Upper lobe of left lung (tissue), 6 donors: Measurements from ENCODE around the gene PKP1. TPM values are rescaled to one million over a fixed set of nuclear protein-coding genes. Genes with fewer than 3 reads are reported as not detected.

Source experiments
- ATAC-seq, 2 donors: fragments of 200-7000 bp; cut with Tn5 transposase; one replicate each; pipeline ENCODE4 v1.9.1; 2022; ENCODE audit warnings: mild to moderate bottlenecking in 2 of 2, moderate library complexity in 2 of 2; ENCODE audit not compliant: low FRiP score in 2 of 2
- DNase-seq, 2 donors: peaks; one replicate each; pipeline ENCODE4 v3.0.0-alpha.2; 2019 to 2020
- H3K27ac ChIP-seq, 4 donors: fragments of 200-600 bp; sonication (generic); one replicate each; pipeline ENCODE4 v1.5.1; 2016 to 2019
- H3K27me3 ChIP-seq, 4 donors: fragments of 200-600 bp; sonication (generic); one replicate each; pipeline ENCODE4 v1.5.1; 2017 to 2019
- H3K36me3 ChIP-seq, 4 donors: fragments of 200-600 bp; sonication (generic); one replicate each; pipeline ENCODE4 v1.5.1; 2016 to 2019
- H3K4me1 ChIP-seq, 4 donors: fragments of 200-600 bp; sonication (generic); one replicate each; pipeline ENCODE4 v1.5.1; 2018 to 2019
- H3K4me3 ChIP-seq, 4 donors: fragments of 200-600 bp; sonication (generic); one replicate each; pipeline ENCODE4 v1.5.1; 2017 to 2019; ENCODE audit warnings: mild to moderate bottlenecking in 2 of 4, moderate library complexity in 1 of 4
- H3K9me3 ChIP-seq, 4 donors: fragments of 200-600 bp; sonication (generic); one replicate each; pipeline ENCODE4 v1.5.1; 2018 to 2019
- CTCF ChIP-seq, 6 experiments: fragments of 450-650 bp in 4 of 6; fragments of 200-600 bp in 2 of 6; sonication (generic) in 2 of 6; IDR thresholded peaks; one replicate each; pipeline ENCODE4 v1.5.1; 2016 to 2019; ENCODE audit warnings: antibody characterized with exemption in 6 of 6
- EP300 ChIP-seq, 4 donors: sonication (generic); formaldehyde crosslinking; IDR thresholded peaks; one replicate each; pipeline ENCODE4 v1.5.1; 2017; ENCODE audit warnings: antibody characterized with exemption in 4 of 4, control low read depth in 2 of 4
- POLR2A ChIP-seq, 4 donors: fragments of 450-650 bp; IDR thresholded peaks; one replicate each; pipeline ENCODE4 v1.5.1; 2016 to 2017; ENCODE audit warnings: antibody characterized with exemption in 4 of 4, mild to moderate bottlenecking in 2 of 4
- POLR2AphosphoS5 ChIP-seq, 2 donors: sonication (generic); formaldehyde crosslinking; IDR thresholded peaks; one replicate each; pipeline ENCODE4 v1.5.1; 2017; ENCODE audit warnings: antibody characterized with exemption in 2 of 2
- WGBS, 2 donors: methylation state at CpG; one replicate each; pipeline ENCODE4 v1.1.5; 2017 to 2018; 5-methylcytosine and 5-hydroxymethylcytosine counted together
- total RNA-seq, 6 donors: library from RNA; depleted of rRNA in 4 of 6; stranded (reverse); fragments of >200 nt in 4 of 6; gene quantifications; one replicate each; pipeline versions ENCODE4 v1.1.0 to v1.2.1, GENCODE V29; 2016 to 2021
- donor health status: DM: no; HTN: no; CAD: no; lungs with moderate emphysema.
- donor health status: DM: no; HTN: yes; CAD: no; lungs with severe emphysema.

PKP1 gene
- total RNA-seq, 6 donors from 2014 or later, result 0.86 to 4.9 (median 2.5) TPM

GRCh38 chr1:201349092-201349491, 65.8 kb downstream of the PKP1 start:
- no peak overlapping the region for H3K4me3 ChIP-seq
- peaks cover 0 to 3% (median 0%) of the 10 kb centered on the region in 4 donors for H3K27me3 ChIP-seq
- no peak for TF ChIP-seq POLR2A (IDR thresholded peaks at IDR 0.05)
- no peak for TF ChIP-seq CTCF (IDR thresholded peaks at IDR 0.05)
- no peak for TF ChIP-seq POLR2AphosphoS5 (IDR thresholded peaks at IDR 0.05)
- TF ChIP-seq EP300 (IDR thresholded peaks at IDR 0.05), result no peak
- no peaks in the 10 kb centered on the region for H3K36me3 ChIP-seq
- no peaks in the 10 kb centered on the region for H3K9me3 ChIP-seq
- DNase-seq (no peak), ATAC-seq (no peak)
- H3K27ac ChIP-seq, result no peak overlapping the region
- 62 to 76% methylated on average over 4 of the region's 4 CpGs for WGBS, 2 donors
- H3K4me1 ChIP-seq, result peaks cover 3 to 9% (median 6%) of the 10 kb centered on the region in 4 donors

GRCh38 chr1:201350361-201350725, 67.0 kb downstream of the PKP1 start:
- Histone ChIP-seq H3K36me3 (no peaks in the 10 kb centered on the region), H3K27ac (no peak overlapping the region), H3K9me3 (no peaks in the 10 kb centered on the region), H3K4me1 (peaks cover 3 to 9% (median 6%) of the 10 kb centered on the region in 4 donors), H3K4me3 (no peak overlapping the region), H3K27me3 (peaks cover 0 to 3% (median 0%) of the 10 kb centered on the region in 4 donors)
- no peak for TF ChIP-seq CTCF (IDR thresholded peaks at IDR 0.05)
- TF ChIP-seq POLR2AphosphoS5 (IDR thresholded peaks at IDR 0.05), result no peak
- TF ChIP-seq POLR2A (IDR thresholded peaks at IDR 0.05), result no peak
- no peak for TF ChIP-seq EP300 (IDR thresholded peaks at IDR 0.05)
- DNase-seq, result no peak
- 66 to 81% methylated on average over 2 of the region's 2 CpGs for WGBS, 2 donors
- ATAC-seq, result no peak

GRCh38 chr1:201350884-201351283, 67.6 kb downstream of the PKP1 start:
- no peaks in the 10 kb centered on the region for H3K9me3 ChIP-seq
- H3K27ac ChIP-seq, result no peak overlapping the region
- WGBS, 2 donors, result 85 to 95% methylated on average over 7 of the region's 7 CpGs
- H3K4me3 ChIP-seq, result no peak overlapping the region
- TF ChIP-seq CTCF (IDR thresholded peaks at IDR 0.05) (no peak), POLR2AphosphoS5 (IDR thresholded peaks at IDR 0.05) (no peak)
- peaks cover 3 to 9% (median 6%) of the 10 kb centered on the region in 4 donors for H3K4me1 ChIP-seq
- peaks cover 0 to 3% (median 0%) of the 10 kb centered on the region in 4 donors for H3K27me3 ChIP-seq
- no peaks in the 10 kb centered on the region for H3K36me3 ChIP-seq
- DNase-seq (no peak), ATAC-seq (no peak)

GRCh38 chr1:201351617-201352016, 68.3 kb downstream of the PKP1 start:
- no peaks in the 10 kb centered on the region for H3K9me3 ChIP-seq
- no peak overlapping the region for H3K27ac ChIP-seq
- H3K4me1 ChIP-seq, result peaks cover 0 to 9% (median 4%) of the 10 kb centered on the region in 4 donors
- DNase-seq, result no peak
- no peak for ATAC-seq
- H3K4me3 ChIP-seq, result no peak overlapping the region
- H3K36me3 ChIP-seq, result no peaks in the 10 kb centered on the region
- TF ChIP-seq POLR2AphosphoS5 (IDR thresholded peaks at IDR 0.05) (no peak), EP300 (IDR thresholded peaks at IDR 0.05) (no peak), CTCF (IDR thresholded peaks at IDR 0.05) (no peak)
- peaks cover 0 to 3% (median 0%) of the 10 kb centered on the region in 4 donors for H3K27me3 ChIP-seq

- 88 to 91% methylated on average over 11 to 13 of the region's 13 CpGs for WGBS, 2 donors
- DNase-seq, result no peak
- Histone ChIP-seq H3K4me3 (no peak overlapping the region), H3K27ac (no peak overlapping the region), H3K9me3 (no peaks in the 10 kb centered on the region), H3K4me1 (peaks cover 4 to 10% (median 7%) of the 10 kb centered on the region in 4 donors), H3K36me3 (no peaks in the 10 kb centered on the region), H3K27me3 (no peaks in the 10 kb centered on the region)
- no peak for ATAC-seq
- no peak for TF ChIP-seq POLR2A (IDR thresholded peaks at IDR 0.05)
- TF ChIP-seq POLR2AphosphoS5 (IDR thresholded peaks at IDR 0.05), result no peak
- TF ChIP-seq CTCF (IDR thresholded peaks at IDR 0.05), result no peak
- TF ChIP-seq EP300 (IDR thresholded peaks at IDR 0.05), result no peak
Measured at GRCh38 chr1:201353186-201353940, 70.1 kb downstream of the PKP1 start.
